ENCODE results near the gene XIRP2. TPM values are rescaled to one million over a fixed set of nuclear protein-coding genes. Genes with fewer than 3 reads are reported as not detected.
"Not testable (repeated sequence)": the region's sequence is repeated elsewhere in the genome, so short reads cannot be mapped to it uniquely, and the experiment has no call there.

Gene XIRP2
- total RNA-seq, 2 donors from 2014 or later: 0.06 to 3.1 TPM

- Histone ChIP-seq H3K4me1 (replicated peaks) (no peaks in the 10 kb centered on the region), H3K4me3 (no peak overlapping the region), H3K36me3 (no peaks in the 10 kb centered on the region), H3K27me3 (replicated peaks; ENCODE audit: insufficient read depth) (no peaks in the 10 kb centered on the region), H3K27ac (no peak overlapping the region), H3K9me3 (no peaks in the 10 kb centered on the region)
- intact Hi-C loops (cut with DNase I): no loop called here
- no peak for TF ChIP-seq POLR2AphosphoS5 (IDR thresholded peaks at IDR 0.05)
- TF ChIP-seq, protein P1, sequence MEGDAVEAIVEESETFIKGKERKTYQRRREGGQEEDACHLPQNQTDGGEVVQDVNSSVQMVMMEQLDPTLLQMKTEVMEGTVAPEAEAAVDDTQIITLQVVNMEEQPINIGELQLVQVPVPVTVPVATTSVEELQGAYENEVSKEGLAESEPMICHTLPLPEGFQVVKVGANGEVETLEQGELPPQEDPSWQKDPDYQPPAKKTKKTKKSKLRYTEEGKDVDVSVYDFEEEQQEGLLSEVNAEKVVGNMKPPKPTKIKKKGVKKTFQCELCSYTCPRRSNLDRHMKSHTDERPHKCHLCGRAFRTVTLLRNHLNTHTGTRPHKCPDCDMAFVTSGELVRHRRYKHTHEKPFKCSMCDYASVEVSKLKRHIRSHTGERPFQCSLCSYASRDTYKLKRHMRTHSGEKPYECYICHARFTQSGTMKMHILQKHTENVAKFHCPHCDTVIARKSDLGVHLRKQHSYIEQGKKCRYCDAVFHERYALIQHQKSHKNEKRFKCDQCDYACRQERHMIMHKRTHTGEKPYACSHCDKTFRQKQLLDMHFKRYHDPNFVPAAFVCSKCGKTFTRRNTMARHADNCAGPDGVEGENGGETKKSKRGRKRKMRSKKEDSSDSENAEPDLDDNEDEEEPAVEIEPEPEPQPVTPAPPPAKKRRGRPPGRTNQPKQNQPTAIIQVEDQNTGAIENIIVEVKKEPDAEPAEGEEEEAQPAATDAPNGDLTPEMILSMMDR (IDR thresholded peaks at IDR 0.05): no peak
- TF ChIP-seq POLR2A (IDR thresholded peaks at IDR 0.05): no peak
- 90% methylated on average over 3 of the region's 3 CpGs for WGBS
- DNase-seq (ENCODE audit: low spot score): no peak
Measured at GRCh38 chr2:167054881-167055280, 166.6 kb downstream of the XIRP2 start.

DNA sequence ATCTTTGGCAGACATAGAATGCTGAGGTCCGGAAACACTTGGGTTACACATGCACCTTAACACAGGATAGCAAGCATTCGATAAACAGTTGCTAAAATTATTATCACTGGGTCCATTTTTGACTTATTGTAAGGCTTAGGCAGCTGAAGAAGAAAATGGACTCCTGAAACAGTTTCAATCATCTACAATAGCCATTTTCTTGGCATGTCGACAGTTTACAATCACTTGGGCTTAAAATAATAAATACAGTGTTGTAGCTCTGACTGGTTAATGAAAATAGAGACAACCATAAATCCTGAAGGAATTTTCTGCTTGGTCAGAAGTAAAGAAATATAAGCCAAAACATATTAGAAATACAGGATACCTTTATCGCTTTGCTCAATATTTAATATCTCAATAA is 169.2 kb downstream of the XIRP2 start:
- DNase-seq (ENCODE audit: low spot score): no peak
- intact Hi-C loops (cut with DNase I): no loop called here
- Histone ChIP-seq H3K4me1 (replicated peaks) (no peaks in the 10 kb centered on the region), H3K4me3 (no peak overlapping the region), H3K9me3 (no peaks in the 10 kb centered on the region), H3K27me3 (replicated peaks; ENCODE audit: insufficient read depth) (no peaks in the 10 kb centered on the region), H3K36me3 (no peaks in the 10 kb centered on the region), H3K27ac (no peak overlapping the region)
- TF ChIP-seq POLR2AphosphoS5 (IDR thresholded peaks at IDR 0.05): no peak
- TF ChIP-seq, protein P1 (IDR thresholded peaks at IDR 0.05): no peak
- TF ChIP-seq POLR2A (IDR thresholded peaks at IDR 0.05): no peak
- WGBS: 77% methylated on average over 4 of the region's 4 CpGs

DNA sequence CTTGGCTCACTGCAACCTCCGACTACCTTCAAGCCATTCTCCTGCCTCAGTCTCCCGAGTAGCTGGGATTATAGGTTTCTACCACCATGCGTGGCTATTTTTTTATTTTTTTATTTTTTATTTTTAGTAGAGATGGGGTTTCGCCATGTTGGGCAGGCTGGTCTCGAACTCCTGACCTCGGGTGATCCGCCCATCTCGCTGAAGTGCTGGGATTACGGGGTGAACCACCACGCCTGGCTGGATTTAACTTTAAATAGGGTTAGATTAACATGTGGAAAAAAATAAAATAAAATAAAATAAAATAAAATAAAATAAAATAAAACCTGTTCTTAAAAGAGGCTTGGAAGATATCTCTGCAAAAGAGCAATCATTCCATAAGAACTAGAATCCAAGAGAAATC is 170.9 kb downstream of the XIRP2 start:
- Histone ChIP-seq H3K9me3 (no peaks in the 10 kb centered on the region), H3K4me1 (replicated peaks) (no peaks in the 10 kb centered on the region), H3K27me3 (replicated peaks; ENCODE audit: insufficient read depth) (no peaks in the 10 kb centered on the region), H3K4me3 (no peak overlapping the region), H3K36me3 (no peaks in the 10 kb centered on the region), H3K27ac (no peak overlapping the region)
- TF ChIP-seq POLR2AphosphoS5 (IDR thresholded peaks at IDR 0.05): no peak
- TF ChIP-seq, protein P1 (IDR thresholded peaks at IDR 0.05): no peak
- TF ChIP-seq POLR2A (IDR thresholded peaks at IDR 0.05): no peak
- DNase-seq (ENCODE audit: low spot score): no peak
- WGBS: 89% methylated on average over 10 of the region's 10 CpGs
- intact Hi-C loops (cut with DNase I): no loop called here

- Histone ChIP-seq H3K9me3 (no peaks in the 10 kb centered on the region), H3K4me3 (no peak overlapping the region), H3K4me1 (replicated peaks) (no peaks in the 10 kb centered on the region), H3K27me3 (replicated peaks; ENCODE audit: insufficient read depth) (no peaks in the 10 kb centered on the region), H3K27ac (no peak overlapping the region), H3K36me3 (no peaks in the 10 kb centered on the region)
- TF ChIP-seq POLR2A (IDR thresholded peaks at IDR 0.05) (no peak), POLR2AphosphoS5 (IDR thresholded peaks at IDR 0.05) (no peak)
- TF ChIP-seq, protein P1 (IDR thresholded peaks at IDR 0.05): no peak
- DNase-seq (ENCODE audit: low spot score): no peak
- intact Hi-C loops (cut with DNase I): no loop called here
- WGBS: 92% methylated on average over 1 of the region's 1 CpG
Measured at GRCh38 chr2:167069855-167070254, 181.6 kb downstream of the XIRP2 start.

DNA sequence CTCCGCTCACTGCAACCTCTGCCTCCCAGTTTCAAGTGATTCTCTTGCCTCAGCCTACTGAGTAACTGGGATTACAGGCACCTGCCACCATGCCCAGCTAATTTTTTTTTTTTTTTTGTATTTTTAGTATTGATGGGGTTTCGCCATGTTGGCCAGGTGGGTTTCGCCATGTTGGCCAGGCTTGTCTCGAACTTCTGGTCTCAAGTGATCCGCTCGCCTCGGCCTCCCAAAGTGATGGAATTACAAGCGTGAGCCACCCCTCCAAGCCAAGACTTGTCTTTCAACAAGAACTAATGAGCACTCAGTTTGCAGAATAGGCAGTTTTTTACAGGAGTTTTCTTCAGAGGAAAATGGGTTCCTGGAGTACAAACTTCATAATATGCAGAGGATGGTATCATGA is 187.4 kb downstream of the XIRP2 start:
- H3K9me3 ChIP-seq; H3K27ac ChIP-seq; H3K4me1 ChIP-seq (replicated peaks); intact Hi-C loops (cut with DNase I); H3K4me3 ChIP-seq; DNase-seq (ENCODE audit: low spot score); H3K27me3 ChIP-seq (replicated peaks; ENCODE audit: insufficient read depth); H3K36me3 ChIP-seq: not testable (repeated sequence)
- WGBS: 95% methylated on average over 8 of the region's 8 CpGs

- H3K4me3 ChIP-seq; H3K9me3 ChIP-seq; H3K36me3 ChIP-seq; intact Hi-C loops (cut with DNase I); H3K27ac ChIP-seq; H3K27me3 ChIP-seq (replicated peaks; ENCODE audit: insufficient read depth); DNase-seq (ENCODE audit: low spot score); H3K4me1 ChIP-seq (replicated peaks): not testable (repeated sequence)
- WGBS: 90% methylated on average over 3 of the region's 3 CpGs
Measured at GRCh38 chr2:167098931-167099330, 210.7 kb downstream of the XIRP2 start.

Measured in prostate gland (tissue), 2 donors.